ENCODE results near the gene ADAMTS1.

DNA sequence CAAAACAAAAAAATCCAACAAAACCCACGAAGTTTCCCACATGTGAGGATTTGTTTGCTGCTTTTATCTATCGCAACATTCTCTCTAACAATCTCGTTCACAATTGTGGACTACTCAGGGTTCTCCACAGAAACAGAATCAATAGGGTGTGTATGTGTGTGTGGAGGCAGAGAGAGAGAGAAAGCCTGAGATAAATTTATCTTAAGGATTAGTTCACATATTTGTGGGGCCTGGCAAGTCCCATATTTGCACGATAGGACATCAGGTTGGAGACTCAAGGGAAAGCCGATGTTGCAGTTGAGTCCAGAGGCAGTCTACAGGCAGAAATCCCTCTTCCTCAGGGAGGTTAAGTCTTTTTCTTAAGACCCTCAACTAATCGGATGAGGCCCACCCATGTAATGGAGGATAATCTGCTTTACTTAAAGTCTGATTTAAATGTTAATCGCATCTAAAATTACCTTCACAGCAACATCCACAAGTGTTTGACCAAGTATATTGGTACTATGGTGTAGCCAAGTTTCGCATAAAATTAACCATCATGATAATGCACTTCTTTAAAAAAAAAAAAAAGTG is 31.7 kb downstream of the ADAMTS1 start:
- TF ChIP-seq CTCF (IDR thresholded peaks at IDR 0.05) (no peak), POLR2AphosphoS5 (IDR thresholded peaks at IDR 0.05) (no peak), EP300 (IDR thresholded peaks at IDR 0.05) (no peak)

All from stomach (tissue), 4 donors.